Peyer's patch (tissue), 4 donors: ENCODE results near the gene SLC6A7. TPM values are rescaled to one million over a fixed set of nuclear protein-coding genes. Genes with fewer than 3 reads are reported as not detected.
A peak's percentile ranks its signal among the peaks of the same experiment; 100 is the strongest.

Source experiments
- DNase-seq, 3 donors: peaks; one replicate each; pipeline ENCODE4 v3.0.0-alpha.2; 2017 to 2019
- H3K27ac ChIP-seq, 4 donors: fragments of 200-600 bp; sonication (generic); one replicate each; pipeline ENCODE4 v1.5.1; 2016 to 2019
- H3K27me3 ChIP-seq, 2 donors: fragments of 200-600 bp; sonication (generic); one replicate each; pipeline ENCODE4 v1.5.1; 2019
- H3K36me3 ChIP-seq, 3 donors: fragments of 200-600 bp; sonication (generic); one replicate each; pipeline ENCODE4 v1.5.1; 2016 to 2019
- H3K4me1 ChIP-seq, 4 donors: fragments of 200-600 bp; sonication (generic); one replicate each; pipeline ENCODE4 v1.5.1; 2016 to 2019
- H3K4me3 ChIP-seq, 4 donors: fragments of 200-600 bp; sonication (generic); 1 replicate in 3 of 4; 2 replicates in 1 of 4; pipeline ENCODE4 v1.5.1; 2016 to 2019; ENCODE audit warnings: mild to moderate bottlenecking in 1 of 4
- H3K9me3 ChIP-seq, 4 donors: fragments of 200-600 bp; sonication (generic); one replicate each; pipeline ENCODE4 v1.5.1; 2016 to 2019; ENCODE audit warnings: mild to moderate bottlenecking in 1 of 4
- CTCF ChIP-seq, 6 experiments: fragments of 450-650 bp in 4 of 6; fragments of 200-600 bp in 2 of 6; sonication (generic) in 1 of 6; IDR thresholded peaks; one replicate each; pipeline ENCODE4 v1.5.1; 2017 to 2019; ENCODE audit warnings: antibody characterized with exemption in 6 of 6, mild to moderate bottlenecking in 3 of 6, moderate library complexity in 1 of 6
- POLR2A ChIP-seq, 2 donors: fragments of 450-650 bp; IDR thresholded peaks; one replicate each; pipeline ENCODE4 v1.5.1; 2017; ENCODE audit warnings: antibody characterized with exemption in 2 of 2, mild to moderate bottlenecking in 2 of 2, moderate library complexity in 2 of 2
- total RNA-seq, 4 donors: library from RNA; depleted of rRNA; stranded (reverse); fragments of >200 nt; gene quantifications; one replicate each; pipeline ENCODE4 v1.1.0, GENCODE V29; 2016

The SLC6A7 gene
- total RNA-seq, 4 donors from 2014 or later = 12.3 to 41.6 (median 19.9) TPM

- Histone ChIP-seq H3K27me3 (no peaks in the 10 kb centered on the region), H3K4me3 (no peak overlapping the region), H3K27ac (peak overlapping the region; percentile 38 to 90 (median 75)), H3K9me3 (no peaks in the 10 kb centered on the region), H3K4me1 (peaks cover 3 to 44% (median 7%) of the 10 kb centered on the region in 4 donors), H3K36me3 (no peaks in the 10 kb centered on the region)
- TF ChIP-seq CTCF (IDR thresholded peaks at IDR 0.05) (peak; percentile 71 to 99 (median 92)), POLR2A (IDR thresholded peaks at IDR 0.05) (no peak)
- DNase-seq = peak; percentile 59 to 95 (median 93)
Observed at GRCh38 chr5:150161242-150162141, 28.4 kb upstream of the SLC6A7 start.

- Histone ChIP-seq H3K27me3 (no peaks in the 10 kb centered on the region), H3K27ac (peak overlapping the region; percentile 38 to 90 (median 75)), H3K9me3 (no peaks in the 10 kb centered on the region), H3K36me3 (no peaks in the 10 kb centered on the region), H3K4me1 (peaks cover 3 to 44% (median 7%) of the 10 kb centered on the region in 4 donors), H3K4me3 (no peak overlapping the region)
- peak in 2 of 3 donors; percentile 85 to 89 for DNase-seq
- TF ChIP-seq CTCF (IDR thresholded peaks at IDR 0.05) (no peak), POLR2A (IDR thresholded peaks at IDR 0.05) (peak; percentile 74 to 91)
Observed at GRCh38 chr5:150162142-150162513, 27.7 kb upstream of the SLC6A7 start.

GRCh38 chr5:150163035-150163434, 26.8 kb upstream of the SLC6A7 start:
- no peak for TF ChIP-seq POLR2A (IDR thresholded peaks at IDR 0.05)
- no peak for TF ChIP-seq CTCF (IDR thresholded peaks at IDR 0.05)
- no peaks in the 10 kb centered on the region for H3K27me3 ChIP-seq
- no peaks in the 10 kb centered on the region for H3K9me3 ChIP-seq
- H3K27ac ChIP-seq = peak overlapping the region in 3 of 4 donors; percentile 66 to 90 (median 84)
- H3K4me1 ChIP-seq = peaks cover 3 to 44% (median 7%) of the 10 kb centered on the region in 4 donors
- H3K4me3 ChIP-seq = no peak overlapping the region
- DNase-seq = no peak
- H3K36me3 ChIP-seq = no peaks in the 10 kb centered on the region

GRCh38 chr5:150163547-150164059, 26.3 kb upstream of the SLC6A7 start:
- Histone ChIP-seq H3K9me3 (no peaks in the 10 kb centered on the region), H3K36me3 (no peaks in the 10 kb centered on the region), H3K4me3 (peak overlapping the region in 1 of 4 donors; percentile 20), H3K27me3 (no peaks in the 10 kb centered on the region), H3K27ac (peak overlapping the region in 3 of 4 donors; percentile 66 to 90 (median 84)), H3K4me1 (peaks cover 3 to 44% (median 7%) of the 10 kb centered on the region in 4 donors)
- TF ChIP-seq POLR2A (IDR thresholded peaks at IDR 0.05) (peak; percentile 10 to 44), CTCF (IDR thresholded peaks at IDR 0.05) (peak in 4 of 6 experiments; percentile 4 to 36 (median 32))
- DNase-seq = peak in 2 of 3 donors; percentile 81 to 85

GRCh38 chr5:150164211-150164980, 25.5 kb upstream of the SLC6A7 start:
- TF ChIP-seq POLR2A (IDR thresholded peaks at IDR 0.05) = peak in 1 of 2 donors; percentile 13
- TF ChIP-seq CTCF (IDR thresholded peaks at IDR 0.05) = no peak
- Histone ChIP-seq H3K4me3 (no peak overlapping the region), H3K36me3 (no peaks in the 10 kb centered on the region), H3K9me3 (no peaks in the 10 kb centered on the region), H3K4me1 (peaks cover 3 to 49% (median 7%) of the 10 kb centered on the region in 4 donors), H3K27ac (peak overlapping the region in 3 of 4 donors; percentile 66 to 90 (median 84)), H3K27me3 (no peaks in the 10 kb centered on the region)
- DNase-seq = peak in 2 of 3 donors; percentile 77
